ENCODE results near the gene ACACA.

The ACACA gene

DNA sequence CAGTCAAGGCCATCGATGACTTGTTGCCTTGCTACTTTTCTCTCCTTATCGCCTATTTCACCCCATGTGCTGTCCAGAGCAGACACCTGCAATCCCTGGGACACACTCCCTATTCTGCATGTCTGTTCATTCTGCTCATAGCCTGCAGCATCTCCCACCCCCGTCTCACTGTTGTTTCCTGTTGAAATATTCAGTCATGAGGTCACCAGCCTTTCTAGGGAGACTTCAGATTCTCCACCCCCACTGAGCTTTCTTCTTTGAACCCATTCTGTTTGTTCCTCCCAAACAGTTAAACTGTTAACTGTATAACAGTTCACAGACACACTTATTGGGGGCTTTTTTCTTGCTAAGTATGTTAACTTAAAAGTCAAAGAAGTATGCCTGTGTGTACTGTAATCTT, 363.4 kb downstream of the ACACA start:
- TF ChIP-seq, protein P1, sequence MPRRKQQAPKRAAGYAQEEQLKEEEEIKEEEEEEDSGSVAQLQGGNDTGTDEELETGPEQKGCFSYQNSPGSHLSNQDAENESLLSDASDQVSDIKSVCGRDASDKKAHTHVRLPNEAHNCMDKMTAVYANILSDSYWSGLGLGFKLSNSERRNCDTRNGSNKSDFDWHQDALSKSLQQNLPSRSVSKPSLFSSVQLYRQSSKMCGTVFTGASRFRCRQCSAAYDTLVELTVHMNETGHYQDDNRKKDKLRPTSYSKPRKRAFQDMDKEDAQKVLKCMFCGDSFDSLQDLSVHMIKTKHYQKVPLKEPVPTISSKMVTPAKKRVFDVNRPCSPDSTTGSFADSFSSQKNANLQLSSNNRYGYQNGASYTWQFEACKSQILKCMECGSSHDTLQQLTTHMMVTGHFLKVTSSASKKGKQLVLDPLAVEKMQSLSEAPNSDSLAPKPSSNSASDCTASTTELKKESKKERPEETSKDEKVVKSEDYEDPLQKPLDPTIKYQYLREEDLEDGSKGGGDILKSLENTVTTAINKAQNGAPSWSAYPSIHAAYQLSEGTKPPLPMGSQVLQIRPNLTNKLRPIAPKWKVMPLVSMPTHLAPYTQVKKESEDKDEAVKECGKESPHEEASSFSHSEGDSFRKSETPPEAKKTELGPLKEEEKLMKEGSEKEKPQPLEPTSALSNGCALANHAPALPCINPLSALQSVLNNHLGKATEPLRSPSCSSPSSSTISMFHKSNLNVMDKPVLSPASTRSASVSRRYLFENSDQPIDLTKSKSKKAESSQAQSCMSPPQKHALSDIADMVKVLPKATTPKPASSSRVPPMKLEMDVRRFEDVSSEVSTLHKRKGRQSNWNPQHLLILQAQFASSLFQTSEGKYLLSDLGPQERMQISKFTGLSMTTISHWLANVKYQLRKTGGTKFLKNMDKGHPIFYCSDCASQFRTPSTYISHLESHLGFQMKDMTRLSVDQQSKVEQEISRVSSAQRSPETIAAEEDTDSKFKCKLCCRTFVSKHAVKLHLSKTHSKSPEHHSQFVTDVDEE (CRISPR knock-in tag; IDR thresholded peaks at IDR 0.05), result no peak
- no peak for TF ChIP-seq SNAI2 (CRISPR knock-in tag; IDR thresholded peaks at IDR 0.05)
- TF ChIP-seq TOX (CRISPR knock-in tag; IDR thresholded peaks at IDR 0.05; ENCODE audit: borderline replicate concordance), result no peak
- TF ChIP-seq GLIS3 (CRISPR knock-in tag; IDR thresholded peaks at IDR 0.05), result no peak
- no peak for ATAC-seq

DNA sequence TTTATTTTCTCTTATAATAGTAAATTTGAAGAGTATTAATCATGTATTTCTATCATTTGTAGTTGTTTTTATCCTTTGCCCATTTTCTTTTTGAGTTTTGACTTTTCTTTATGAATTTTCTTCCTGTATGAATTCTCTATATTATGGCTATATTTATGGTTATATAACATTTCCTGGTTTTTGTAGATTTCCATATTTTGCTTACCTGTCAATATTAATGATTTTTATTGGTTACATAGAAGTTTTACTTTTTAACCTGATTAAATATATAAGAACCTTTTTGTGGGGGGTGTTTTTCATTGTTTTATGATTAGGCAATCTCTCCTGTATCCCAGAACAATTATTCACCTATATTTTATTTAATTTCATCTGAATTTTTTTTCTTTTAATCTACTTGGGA, 364.7 kb downstream of the ACACA start:
- no peak for ATAC-seq

DNA sequence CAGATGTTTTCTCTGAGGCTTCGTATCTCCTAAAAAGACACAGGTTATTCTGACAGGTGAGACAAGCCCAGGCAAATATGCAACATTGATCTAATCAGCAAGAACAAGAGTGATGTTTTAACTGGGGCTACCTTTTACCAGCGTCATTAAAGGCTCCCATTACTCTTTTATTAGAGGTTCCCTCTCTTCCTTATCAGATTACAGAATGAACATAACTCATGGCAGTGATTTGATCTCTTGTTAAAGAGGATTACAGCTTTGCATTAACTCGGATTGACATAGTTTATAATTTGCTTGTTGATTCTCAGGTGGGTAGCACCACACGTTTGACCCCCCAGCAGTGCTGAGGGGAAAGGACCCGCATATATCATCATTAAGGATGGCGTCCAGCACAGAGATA, 367.4 kb downstream of the ACACA start:
- TF ChIP-seq, protein P2, sequence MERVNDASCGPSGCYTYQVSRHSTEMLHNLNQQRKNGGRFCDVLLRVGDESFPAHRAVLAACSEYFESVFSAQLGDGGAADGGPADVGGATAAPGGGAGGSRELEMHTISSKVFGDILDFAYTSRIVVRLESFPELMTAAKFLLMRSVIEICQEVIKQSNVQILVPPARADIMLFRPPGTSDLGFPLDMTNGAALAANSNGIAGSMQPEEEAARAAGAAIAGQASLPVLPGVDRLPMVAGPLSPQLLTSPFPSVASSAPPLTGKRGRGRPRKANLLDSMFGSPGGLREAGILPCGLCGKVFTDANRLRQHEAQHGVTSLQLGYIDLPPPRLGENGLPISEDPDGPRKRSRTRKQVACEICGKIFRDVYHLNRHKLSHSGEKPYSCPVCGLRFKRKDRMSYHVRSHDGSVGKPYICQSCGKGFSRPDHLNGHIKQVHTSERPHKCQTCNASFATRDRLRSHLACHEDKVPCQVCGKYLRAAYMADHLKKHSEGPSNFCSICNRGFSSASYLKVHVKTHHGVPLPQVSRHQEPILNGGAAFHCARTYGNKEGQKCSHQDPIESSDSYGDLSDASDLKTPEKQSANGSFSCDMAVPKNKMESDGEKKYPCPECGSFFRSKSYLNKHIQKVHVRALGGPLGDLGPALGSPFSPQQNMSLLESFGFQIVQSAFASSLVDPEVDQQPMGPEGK (CRISPR knock-in tag; IDR thresholded peaks at IDR 0.05; ENCODE audit: borderline replicate concordance), result no peak
- TF ChIP-seq ISL1 (CRISPR knock-in tag; IDR thresholded peaks at IDR 0.05) (no peak), RARB (CRISPR knock-in tag; IDR thresholded peaks at IDR 0.05) (no peak), ZFP30 (CRISPR knock-in tag; IDR thresholded peaks at IDR 0.05) (no peak), ARNTL (CRISPR knock-in tag; IDR thresholded peaks at IDR 0.05; ENCODE audit: borderline replicate concordance, low read depth) (no peak), OSR1 (CRISPR knock-in tag; IDR thresholded peaks at IDR 0.05) (no peak)
- TF ChIP-seq, protein P3, sequence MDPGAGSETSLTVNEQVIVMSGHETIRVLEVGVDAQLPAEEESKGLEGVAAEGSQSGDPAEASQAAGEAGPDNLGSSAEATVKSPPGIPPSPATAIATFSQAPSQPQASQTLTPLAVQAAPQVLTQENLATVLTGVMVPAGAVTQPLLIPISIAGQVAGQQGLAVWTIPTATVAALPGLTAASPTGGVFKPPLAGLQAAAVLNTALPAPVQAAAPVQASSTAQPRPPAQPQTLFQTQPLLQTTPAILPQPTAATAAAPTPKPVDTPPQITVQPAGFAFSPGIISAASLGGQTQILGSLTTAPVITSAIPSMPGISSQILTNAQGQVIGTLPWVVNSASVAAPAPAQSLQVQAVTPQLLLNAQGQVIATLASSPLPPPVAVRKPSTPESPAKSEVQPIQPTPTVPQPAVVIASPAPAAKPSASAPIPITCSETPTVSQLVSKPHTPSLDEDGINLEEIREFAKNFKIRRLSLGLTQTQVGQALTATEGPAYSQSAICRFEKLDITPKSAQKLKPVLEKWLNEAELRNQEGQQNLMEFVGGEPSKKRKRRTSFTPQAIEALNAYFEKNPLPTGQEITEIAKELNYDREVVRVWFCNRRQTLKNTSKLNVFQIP (CRISPR knock-in tag; IDR thresholded peaks at IDR 0.05; ENCODE audit: borderline replicate concordance, low read depth), result no peak
- TF ChIP-seq, protein P4, sequence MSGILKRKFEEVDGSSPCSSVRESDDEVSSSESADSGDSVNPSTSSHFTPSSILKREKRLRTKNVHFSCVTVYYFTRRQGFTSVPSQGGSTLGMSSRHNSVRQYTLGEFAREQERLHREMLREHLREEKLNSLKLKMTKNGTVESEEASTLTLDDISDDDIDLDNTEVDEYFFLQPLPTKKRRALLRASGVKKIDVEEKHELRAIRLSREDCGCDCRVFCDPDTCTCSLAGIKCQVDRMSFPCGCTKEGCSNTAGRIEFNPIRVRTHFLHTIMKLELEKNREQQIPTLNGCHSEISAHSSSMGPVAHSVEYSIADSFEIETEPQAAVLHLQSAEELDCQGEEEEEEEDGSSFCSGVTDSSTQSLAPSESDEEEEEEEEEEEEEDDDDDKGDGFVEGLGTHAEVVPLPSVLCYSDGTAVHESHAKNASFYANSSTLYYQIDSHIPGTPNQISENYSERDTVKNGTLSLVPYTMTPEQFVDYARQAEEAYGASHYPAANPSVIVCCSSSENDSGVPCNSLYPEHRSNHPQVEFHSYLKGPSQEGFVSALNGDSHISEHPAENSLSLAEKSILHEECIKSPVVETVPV (CRISPR knock-in tag; IDR thresholded peaks at IDR 0.05), result no peak
- TF ChIP-seq, protein P5, sequence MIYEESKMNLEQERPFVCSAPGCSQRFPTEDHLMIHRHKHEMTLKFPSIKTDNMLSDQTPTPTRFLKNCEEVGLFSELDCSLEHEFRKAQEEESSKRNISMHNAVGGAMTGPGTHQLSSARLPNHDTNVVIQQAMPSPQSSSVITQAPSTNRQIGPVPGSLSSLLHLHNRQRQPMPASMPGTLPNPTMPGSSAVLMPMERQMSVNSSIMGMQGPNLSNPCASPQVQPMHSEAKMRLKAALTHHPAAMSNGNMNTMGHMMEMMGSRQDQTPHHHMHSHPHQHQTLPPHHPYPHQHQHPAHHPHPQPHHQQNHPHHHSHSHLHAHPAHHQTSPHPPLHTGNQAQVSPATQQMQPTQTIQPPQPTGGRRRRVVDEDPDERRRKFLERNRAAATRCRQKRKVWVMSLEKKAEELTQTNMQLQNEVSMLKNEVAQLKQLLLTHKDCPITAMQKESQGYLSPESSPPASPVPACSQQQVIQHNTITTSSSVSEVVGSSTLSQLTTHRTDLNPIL (CRISPR knock-in tag; IDR thresholded peaks at IDR 0.05; ENCODE audit: low read depth), result no peak
- ATAC-seq, result no peak

More for the DNA sequence above, 364.7 kb downstream of the ACACA start:
- TF ChIP-seq ZNF70 (CRISPR knock-in tag; IDR thresholded peaks at IDR 0.05) (no peak), ESRRG (CRISPR knock-in tag; IDR thresholded peaks at IDR 0.05) (no peak), ZFP3 (CRISPR knock-in tag; IDR thresholded peaks at IDR 0.05) (no peak)

DNA sequence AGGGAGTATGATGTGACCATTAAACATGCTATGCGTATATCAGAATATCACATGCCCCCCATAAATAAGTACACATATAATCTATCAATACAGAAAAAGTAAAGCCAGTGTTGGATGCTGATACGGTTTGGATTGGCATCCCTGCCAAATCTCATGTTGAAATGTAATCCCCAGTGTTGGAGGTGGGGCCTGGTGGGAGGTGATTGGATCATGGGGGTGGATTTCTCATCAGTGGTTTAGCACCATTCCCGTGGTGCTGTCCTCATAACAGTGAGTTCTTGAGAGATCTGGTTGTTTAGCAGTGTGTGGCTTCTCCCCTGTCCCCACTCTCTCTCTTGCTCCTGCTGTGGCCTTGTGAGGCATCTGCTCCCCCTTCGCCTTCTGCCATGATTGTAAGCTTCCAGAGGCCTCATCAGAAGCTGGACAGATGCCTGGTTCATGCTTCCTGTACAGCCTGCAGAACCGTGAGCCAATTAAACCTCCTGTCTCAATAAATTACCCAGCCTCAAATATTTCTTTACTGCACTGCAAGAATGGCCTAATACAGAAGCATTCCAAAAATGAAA, 369.0 kb downstream of the ACACA start:
- TF ChIP-seq ZFP30 (CRISPR knock-in tag; IDR thresholded peaks at IDR 0.05) (no peak), RARB (CRISPR knock-in tag; IDR thresholded peaks at IDR 0.05) (no peak), TOX (CRISPR knock-in tag; IDR thresholded peaks at IDR 0.05; ENCODE audit: borderline replicate concordance) (no peak), PPARA (CRISPR knock-in tag; IDR thresholded peaks at IDR 0.05; ENCODE audit: borderline replicate concordance) (no peak), SNAI2 (CRISPR knock-in tag; IDR thresholded peaks at IDR 0.05) (no peak), ARNTL (CRISPR knock-in tag; IDR thresholded peaks at IDR 0.05; ENCODE audit: borderline replicate concordance, low read depth) (no peak), ESRRG (CRISPR knock-in tag; IDR thresholded peaks at IDR 0.05) (no peak), ISL1 (CRISPR knock-in tag; IDR thresholded peaks at IDR 0.05) (no peak), BACH2 (CRISPR knock-in tag; IDR thresholded peaks at IDR 0.05; ENCODE audit: borderline replicate concordance) (no peak)
- TF ChIP-seq, protein P4 (CRISPR knock-in tag; IDR thresholded peaks at IDR 0.05), result no peak
- TF ChIP-seq, protein P1 (CRISPR knock-in tag; IDR thresholded peaks at IDR 0.05), result no peak
- TF ChIP-seq, protein P2 (CRISPR knock-in tag; IDR thresholded peaks at IDR 0.05; ENCODE audit: borderline replicate concordance), result no peak
- ATAC-seq, result no peak
